Lung (tissue), 12 donors: ENCODE measurements around the gene FBXO2. TPM values are rescaled to one million over a fixed set of nuclear protein-coding genes. Genes with fewer than 3 reads are reported as not detected.

ENCODE experiments used
- ATAC-seq: fragments of 200-7000 bp; cut with Tn5 transposase; one replicate; pipeline ENCODE4 v1.9.1; 2020; ENCODE audit warnings: moderate number of reproducible peaks; ENCODE audit not compliant: insufficient read depth, low FRiP score
- DNase-seq, 3 donors: peaks; one replicate each; pipeline ENCODE4 v3.0.0-alpha.2; 2013 to 2017
- H3K27ac ChIP-seq, 2 donors: one replicate each; pipeline ENCODE4 v1.5.1; 2013; ENCODE audit warnings: mild to moderate bottlenecking in 2 of 2, moderate library complexity in 2 of 2, control low read depth in 1 of 2, inconsistent platforms in 1 of 2, low read depth in 1 of 2, low read length in 1 of 2
- H3K27me3 ChIP-seq, 3 donors: one replicate each; pipeline ENCODE4 v1.5.1; 2013; ENCODE audit warnings: low read length in 2 of 3; ENCODE audit not compliant: control insufficient read depth in 3 of 3, insufficient read depth in 3 of 3
- H3K36me3 ChIP-seq, 4 donors: one replicate each; pipeline ENCODE4 v1.5.1; 2013; ENCODE audit warnings: low read length in 4 of 4, mild to moderate bottlenecking in 1 of 4, moderate library complexity in 1 of 4; ENCODE audit not compliant: control insufficient read depth in 4 of 4, insufficient read depth in 4 of 4
- H3K4me1 ChIP-seq, 5 donors: one replicate each; pipeline ENCODE4 v1.5.1; 2013; ENCODE audit warnings: low read length in 5 of 5, mild to moderate bottlenecking in 2 of 5, moderate library complexity in 1 of 5; ENCODE audit not compliant: control insufficient read depth in 5 of 5, insufficient read depth in 5 of 5
- H3K4me3 ChIP-seq: one replicate; pipeline ENCODE4 v1.5.1; 2013; ENCODE audit warnings: mild to moderate bottlenecking, control low read depth, moderate library complexity
- H3K9ac ChIP-seq, 2 donors: one replicate each; pipeline ENCODE4 v1.5.1; 2013; ENCODE audit warnings: low read length in 2 of 2, control low read depth in 1 of 2; ENCODE audit not compliant: insufficient read depth in 1 of 2
- H3K9me3 ChIP-seq, 4 donors: one replicate each; pipeline ENCODE4 v1.5.1; 2013; ENCODE audit warnings: low read length in 3 of 4, mild to moderate bottlenecking in 1 of 4, moderate library complexity in 1 of 4; ENCODE audit not compliant: control insufficient read depth in 4 of 4, insufficient read depth in 3 of 4
- CTCF ChIP-seq: IDR thresholded peaks from 2 replicates; pipeline ENCODE4 v1.5.1; 2012; ENCODE audit warnings: mild to moderate bottlenecking; ENCODE audit errors: control extremely low read depth, extremely low read depth
- WGBS, 2 donors: extraction: QIAGEN DNeasy Blood & Tissue Kit; methylation state at CpG; one replicate each; pipeline ENCODE4 v1.1.7; 2013; 5-methylcytosine and 5-hydroxymethylcytosine counted together
- polyA plus RNA-seq, 2 donors: library from polyadenylated mRNA; stranded (reverse); fragments of 200-250 nt; gene quantifications; one replicate each; pipeline ENCODE4 v1.2.1, GENCODE V29; 2013
- total RNA-seq, 2 donors: library from RNA; depleted of rRNA in 1 of 2; stranded (reverse); fragments of >200 nt in 1 of 2; gene quantifications; one replicate each; pipeline ENCODE4 v1.2.1, GENCODE V29; 2014 to 2021
- donor health status: control.
- donor health status: control.
- donor health status: Bipolar disorder and iron deficiency.
- donor health status: healthy.
- donor health status: DM: yes; HTN: yes; CAD: no.

FBXO2 gene
- total and polyA plus RNA-seq, 4 donors, result 0.20 to 12.5 (median 10.1) TPM

- DNase-seq (peak in 2 of 3 donors; percentile 27 to 46), ATAC-seq (peak; percentile 73)
- no peak overlapping the region for H3K9ac ChIP-seq
- WGBS, 2 donors, result 3 to 14% methylated on average over 6 of the region's 6 CpGs
- no peak overlapping the region for H3K27ac ChIP-seq
- no peaks in the 10 kb centered on the region for H3K36me3 ChIP-seq
- peaks cover 8 to 19% (median 13%) of the 10 kb centered on the region in 3 donors for H3K27me3 ChIP-seq
- H3K4me3 ChIP-seq, result no peak overlapping the region
- H3K9me3 ChIP-seq, result peaks cover 0 to 1% (median 0%) of the 10 kb centered on the region in 4 donors
- peaks cover 0 to 12% (median 7%) of the 10 kb centered on the region in 5 donors for H3K4me1 ChIP-seq
- no peak for TF ChIP-seq CTCF
Observed at GRCh38 chr1:11693024-11693590, 38.9 kb upstream of the FBXO2 start.

DNA sequence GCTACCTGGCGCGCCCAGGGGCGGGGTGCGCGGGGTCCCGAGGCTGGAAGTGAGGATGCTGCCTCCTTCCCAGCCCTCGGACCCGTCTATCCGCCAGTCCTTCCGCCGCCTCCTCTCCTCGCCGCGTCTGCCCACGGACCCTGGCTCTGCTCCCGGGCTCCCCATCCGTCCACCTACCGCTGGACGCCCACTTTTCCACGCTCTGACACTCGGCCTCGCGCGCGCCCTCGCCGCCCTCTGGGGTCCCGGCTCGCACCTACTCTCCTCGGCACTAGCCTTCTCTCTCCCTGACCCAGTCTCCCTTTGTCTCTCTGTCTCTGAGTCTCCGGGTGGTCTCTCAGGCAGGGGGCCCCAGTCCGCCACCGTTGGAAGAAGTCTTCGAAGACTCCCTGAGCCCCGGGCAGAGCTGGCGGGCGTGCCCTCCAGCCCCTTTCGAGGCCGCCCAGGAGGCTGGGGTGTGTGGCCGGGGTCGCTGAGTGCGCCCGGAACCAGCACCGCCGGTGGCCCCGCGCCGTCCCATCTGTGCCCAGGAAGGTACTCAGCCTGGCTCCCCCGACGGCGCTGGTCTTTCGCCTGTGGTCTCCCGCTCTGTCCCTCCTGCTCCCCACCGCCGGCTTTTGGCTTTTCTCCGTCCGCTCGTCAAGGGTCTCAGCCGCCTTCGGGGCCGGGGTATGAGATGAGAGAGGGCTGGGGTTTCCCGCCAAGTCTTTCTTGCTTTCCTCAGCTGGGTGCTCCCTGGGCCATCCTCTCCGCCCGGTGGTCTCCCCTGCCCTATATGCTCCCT is 37.9 kb upstream of the FBXO2 start:
- H3K36me3 ChIP-seq, result no peaks in the 10 kb centered on the region
- H3K27me3 ChIP-seq, result peaks cover 8 to 19% (median 13%) of the 10 kb centered on the region in 3 donors
- 7 to 10% methylated on average over 60 to 64 of the region's 64 CpGs for WGBS, 2 donors
- H3K27ac ChIP-seq, result no peak overlapping the region
- H3K4me3 ChIP-seq, result no peak overlapping the region
- H3K9ac ChIP-seq, result no peak overlapping the region
- ATAC-seq, result no peak
- TF ChIP-seq CTCF, result no peak
- peak in 1 of 3 donors; percentile 15 for DNase-seq
- peaks cover 0 to 12% (median 7%) of the 10 kb centered on the region in 5 donors for H3K4me1 ChIP-seq
- H3K9me3 ChIP-seq, result peaks cover 0 to 1% (median 0%) of the 10 kb centered on the region in 4 donors

GRCh38 chr1:11691302-11691914 is 37.2 kb upstream of the FBXO2 start, which contains the start of gene DRAXIN:
DRAXIN (plus strand) TSS chr1:11691710; CDS start chr1:11706259, 14,549 bp downstream.
- no peak for TF ChIP-seq CTCF
- Histone ChIP-seq H3K4me1 (peaks cover 0 to 12% (median 7%) of the 10 kb centered on the region in 5 donors), H3K36me3 (no peaks in the 10 kb centered on the region), H3K9me3 (peaks cover 0 to 1% (median 0%) of the 10 kb centered on the region in 4 donors), H3K4me3 (no peak within 1 kb of the TSS), H3K27me3 (peaks cover 8 to 19% (median 13%) of the 10 kb centered on the region in 3 donors), H3K27ac (no peak within 1 kb of the TSS), H3K9ac (peak within 1 kb of the TSS in 1 of 2 donors; percentile 61)
- WGBS, 2 donors, result 1% methylated on average over 40 to 76 of the region's 78 CpGs
- ATAC-seq (peak; percentile 7), DNase-seq (peak; percentile 80 to 88 (median 86))
